GM21381 (cell line): ENCODE measurements around the gene GLI2.

ENCODE experiments used
- ATAC-seq: cut with Tn5 transposase; IDR thresholded peaks from one replicate; pipeline ENCODE4 v1.9.1; 2021; ENCODE audit warnings: mild to moderate bottlenecking, moderate library complexity; ENCODE audit not compliant: unreplicated experiment

GLI2 gene

DNA sequence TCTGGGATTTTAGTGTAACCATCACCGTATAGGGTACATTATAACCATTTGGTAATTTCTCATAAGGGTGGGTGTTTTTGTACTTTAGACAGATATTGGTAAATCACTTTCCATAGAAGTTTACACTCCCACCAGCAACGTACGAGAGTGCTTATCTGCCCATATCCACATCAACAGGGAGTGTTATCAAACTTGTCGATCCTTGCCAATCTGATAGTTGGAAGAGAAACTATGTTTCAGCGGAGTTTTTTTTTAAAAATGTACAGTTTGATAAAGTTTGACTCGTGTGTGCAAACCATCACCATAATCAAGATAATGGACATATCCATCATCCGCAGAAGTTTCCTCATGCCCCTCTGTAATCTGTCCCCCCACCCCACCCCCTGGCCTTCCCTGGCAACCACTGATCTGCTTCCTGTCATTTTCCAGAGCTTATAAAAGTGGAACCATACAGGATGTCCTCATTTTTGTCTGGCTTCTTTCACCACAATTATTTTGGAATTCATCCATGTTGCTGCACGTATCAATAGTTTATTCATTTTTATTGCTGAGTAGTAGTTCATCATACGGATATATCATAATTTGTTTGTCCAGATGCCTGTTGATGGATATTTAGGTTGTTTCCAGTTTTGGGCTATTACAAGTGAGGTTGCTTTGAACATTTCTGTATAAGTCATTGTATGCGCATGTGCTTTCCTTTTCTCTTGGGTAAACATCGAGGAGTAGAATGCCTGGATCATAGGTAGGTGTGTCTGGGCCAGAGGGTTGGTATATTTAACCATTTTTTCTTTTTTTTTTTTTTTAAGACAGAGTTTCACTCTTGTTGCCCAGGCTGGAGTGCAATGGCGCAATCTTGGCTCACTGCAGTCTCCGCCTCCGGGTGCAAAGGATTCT is 18.6 kb downstream of the GLI2 start:
- no peak for ATAC-seq

- ATAC-seq, result no peak
Observed at GRCh38 chr2:120758181-120759144, 22.8 kb downstream of the GLI2 start.

DNA sequence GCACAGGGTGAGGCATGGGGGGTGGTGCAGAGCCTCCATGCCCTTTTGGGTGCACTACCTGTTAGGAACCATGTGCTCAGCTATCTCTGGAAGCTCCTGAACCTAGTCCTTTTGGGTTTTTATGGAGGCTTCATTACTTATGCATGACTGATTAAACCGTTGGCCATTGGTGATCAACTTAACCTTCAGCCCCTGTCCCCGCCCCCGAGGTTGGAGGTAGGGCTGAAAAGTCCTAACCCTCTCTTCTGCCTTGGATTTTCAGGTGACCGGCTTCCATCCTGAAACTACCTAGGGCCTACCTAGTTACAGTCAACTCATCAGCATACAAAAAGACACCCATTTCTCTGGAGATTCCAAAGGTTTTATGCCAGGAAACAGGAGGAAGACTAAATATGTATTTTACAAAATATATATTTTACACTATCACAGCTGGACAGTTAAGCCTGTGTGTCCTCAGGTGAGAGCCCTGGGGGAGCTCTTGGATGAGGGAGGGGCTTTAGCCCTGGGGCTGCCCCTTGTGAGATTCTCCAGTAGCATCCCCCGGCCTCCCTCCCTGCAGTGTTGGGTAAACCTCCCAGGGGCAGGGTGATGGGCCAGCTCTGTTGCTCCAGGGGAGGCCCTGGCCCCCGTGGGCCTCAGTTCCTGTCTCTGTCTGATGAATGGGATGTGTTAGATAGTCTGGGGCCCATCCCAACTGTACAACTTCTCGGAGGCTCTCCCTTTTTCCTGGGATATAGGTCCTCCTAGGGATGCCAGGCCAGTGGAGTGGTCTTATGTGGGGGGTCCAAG is 24.1 kb downstream of the GLI2 start:
- ATAC-seq, result no peak

DNA sequence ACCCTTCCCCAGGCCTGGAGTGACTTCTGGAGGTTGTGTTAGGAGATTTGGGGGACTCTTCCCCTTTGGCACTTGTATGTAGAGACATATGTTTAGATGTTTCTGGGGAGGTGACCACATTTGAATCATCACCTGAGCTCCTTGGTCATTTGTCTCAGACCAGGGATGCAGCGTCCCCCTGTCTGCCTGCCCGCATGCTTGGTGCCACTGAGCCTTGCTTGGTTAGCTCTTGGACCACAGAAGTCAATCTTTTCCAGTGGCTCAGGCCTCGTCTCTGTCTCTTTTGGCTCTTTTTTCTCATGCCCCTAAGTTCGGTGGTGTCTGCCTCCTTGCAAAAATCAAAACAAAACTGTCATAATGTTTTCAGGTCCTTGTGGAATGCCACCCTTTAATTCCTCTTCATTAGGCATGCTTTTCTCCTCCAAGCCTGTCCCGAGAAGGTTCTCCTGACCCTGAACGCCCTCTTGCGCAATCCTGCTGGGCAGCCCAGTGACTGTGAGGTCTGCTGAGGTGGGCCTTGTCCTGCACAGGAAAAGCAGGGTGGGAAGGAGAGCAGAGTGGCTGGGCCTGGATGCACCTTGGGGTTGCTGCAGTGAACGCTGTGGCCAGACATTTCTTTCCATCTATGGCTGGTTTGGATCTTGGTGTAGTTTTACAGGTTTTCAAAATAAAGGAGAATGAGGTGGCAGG is 24.9 kb downstream of the GLI2 start:
- ATAC-seq, result no peak

DNA sequence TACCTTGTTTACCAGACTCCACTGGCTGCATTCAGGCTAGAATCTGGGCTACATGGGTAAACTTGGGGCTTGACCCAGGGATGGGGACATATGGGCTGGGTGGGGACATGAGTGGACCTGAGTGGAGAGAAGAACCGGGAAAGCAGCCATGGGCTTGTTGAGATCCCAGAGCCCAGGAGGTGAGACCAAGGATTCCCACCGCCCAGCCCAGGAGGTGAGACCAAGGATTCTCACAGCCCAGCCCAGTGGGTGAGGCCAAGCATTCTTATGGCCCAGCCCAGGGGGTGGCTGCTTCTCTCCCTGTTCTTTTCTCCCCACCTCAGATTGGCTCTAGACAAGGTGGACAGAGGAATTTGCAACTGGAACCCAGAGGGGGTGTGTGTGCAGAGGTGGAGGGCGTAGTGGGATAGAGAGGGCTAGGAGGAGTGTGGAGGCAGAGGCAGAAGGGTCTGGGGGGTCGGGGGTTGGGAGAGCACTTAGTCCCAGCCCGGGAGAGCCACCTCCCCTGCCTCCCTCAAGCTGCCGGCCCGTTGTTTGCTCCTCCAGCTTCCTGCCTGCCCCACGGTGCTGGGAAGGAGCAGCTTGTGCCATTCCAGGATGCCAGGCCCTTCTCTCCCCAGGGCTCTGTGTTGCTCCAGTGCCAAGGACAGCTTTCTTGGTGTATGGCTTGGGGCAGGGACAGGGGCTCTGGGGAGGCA is 25.6 kb downstream of the GLI2 start:
- ATAC-seq, result no peak

DNA sequence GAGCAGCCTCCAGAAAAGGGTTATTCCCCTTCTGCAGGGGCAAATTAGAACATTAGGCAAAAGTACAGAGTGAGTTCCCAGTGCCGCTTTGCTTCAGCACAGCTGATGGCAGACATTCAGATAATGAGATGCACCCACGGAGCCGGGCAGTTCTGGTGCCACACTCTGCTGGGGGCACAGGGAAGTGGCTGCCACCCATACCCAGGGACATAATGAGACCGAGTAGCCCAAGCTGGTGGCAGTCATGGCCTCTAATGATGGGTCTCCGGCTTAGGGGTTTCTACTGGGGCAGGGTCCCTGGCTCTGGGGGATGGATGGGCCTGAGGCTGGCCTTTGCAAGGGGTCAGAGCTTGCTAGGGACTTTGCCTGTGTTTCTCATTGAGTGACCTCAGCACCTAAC is 26.2 kb downstream of the GLI2 start:
- no peak for ATAC-seq

GRCh38 chr2:120762341-120763061 is 26.8 kb downstream of the GLI2 start:
- no peak for ATAC-seq

DNA sequence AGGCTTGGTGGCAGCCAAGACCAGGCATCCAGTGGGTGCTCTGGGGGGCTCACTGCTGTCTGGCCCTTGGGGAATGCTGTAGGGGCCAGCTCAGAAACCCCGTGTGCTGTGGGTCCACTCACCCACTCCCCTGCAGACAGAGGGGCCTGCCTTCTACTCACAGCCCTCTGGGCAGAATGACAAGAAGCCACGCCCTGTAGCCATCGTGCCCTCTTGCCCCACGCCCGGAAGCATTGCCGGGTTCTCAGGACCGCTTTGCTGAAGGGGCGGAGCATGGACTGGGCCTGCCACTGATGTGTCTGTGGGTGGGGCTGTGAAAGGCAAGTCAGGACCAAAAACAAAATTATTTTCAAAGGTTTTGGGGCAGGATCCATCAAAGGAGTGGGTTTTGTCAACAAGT is 27.8 kb downstream of the GLI2 start:
- ATAC-seq, result no peak

- ATAC-seq, result no peak
Observed at GRCh38 chr2:120763931-120764330, 28.3 kb downstream of the GLI2 start.

DNA sequence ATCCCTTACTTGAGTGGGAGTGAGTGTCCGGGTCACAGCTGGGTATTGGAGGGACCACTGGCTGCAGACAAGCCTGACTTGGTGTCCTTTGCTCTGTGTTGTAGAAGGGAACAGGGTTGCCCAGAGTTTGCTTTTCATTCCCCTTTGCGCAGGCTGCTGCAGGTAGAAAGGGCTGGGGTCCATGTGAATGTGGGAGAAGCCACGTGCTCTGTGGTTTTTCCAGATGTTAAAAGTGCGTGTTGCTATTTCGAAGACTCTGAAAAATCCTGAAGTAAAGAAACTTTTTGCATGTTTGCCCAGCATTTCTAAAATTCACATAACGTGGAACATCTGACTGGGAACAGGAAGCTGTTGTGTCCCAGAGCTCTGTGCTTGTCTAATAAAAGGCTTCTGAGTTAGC is 28.8 kb downstream of the GLI2 start:
- no peak for ATAC-seq

GRCh38 chr2:120764991-120765677 is 29.5 kb downstream of the GLI2 start:
- no peak for ATAC-seq

DNA sequence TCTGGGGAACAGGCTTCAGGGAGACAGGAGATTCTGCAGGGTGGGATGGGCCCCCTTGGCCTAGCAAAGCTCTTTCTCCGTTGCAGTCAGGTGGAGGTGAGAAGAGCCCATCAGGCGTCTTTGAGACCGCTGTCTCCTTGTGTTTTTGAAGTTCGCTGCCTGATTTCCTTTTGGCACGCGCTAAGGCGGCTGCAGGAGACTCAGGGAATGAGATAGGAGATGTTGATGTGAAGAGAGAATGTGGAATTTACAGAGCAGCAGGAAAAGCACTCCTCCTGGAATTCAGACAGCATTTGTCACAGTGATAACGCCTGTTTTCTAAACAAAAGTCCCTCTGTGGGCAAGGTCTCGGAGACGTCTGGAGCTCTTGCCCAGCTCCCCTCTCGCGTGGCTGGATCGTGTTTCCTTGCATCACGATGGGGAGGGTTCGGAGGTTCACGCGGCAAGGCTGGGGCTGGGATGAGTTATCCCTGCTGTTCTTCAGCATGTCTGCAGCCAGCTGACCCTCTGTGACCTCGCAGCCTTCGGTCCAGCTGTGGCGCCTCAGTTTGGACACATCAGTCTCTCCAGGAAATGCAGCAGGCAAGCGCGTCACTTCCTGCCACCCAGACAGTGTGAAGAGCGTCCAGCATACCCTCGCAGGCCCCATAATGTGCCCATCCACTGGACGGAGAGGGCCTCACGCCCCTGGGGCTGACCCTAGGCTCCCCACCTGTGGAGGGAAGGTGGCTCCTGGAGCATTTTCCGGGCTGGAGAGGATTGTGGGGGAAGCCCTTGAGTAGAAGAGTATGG is 30.2 kb downstream of the GLI2 start:
- ATAC-seq, result no peak

- ATAC-seq, result no peak
Observed at GRCh38 chr2:120766470-120767351, 31.0 kb downstream of the GLI2 start.

- no peak for ATAC-seq
Observed at GRCh38 chr2:120767486-120768005, 31.9 kb downstream of the GLI2 start.

DNA sequence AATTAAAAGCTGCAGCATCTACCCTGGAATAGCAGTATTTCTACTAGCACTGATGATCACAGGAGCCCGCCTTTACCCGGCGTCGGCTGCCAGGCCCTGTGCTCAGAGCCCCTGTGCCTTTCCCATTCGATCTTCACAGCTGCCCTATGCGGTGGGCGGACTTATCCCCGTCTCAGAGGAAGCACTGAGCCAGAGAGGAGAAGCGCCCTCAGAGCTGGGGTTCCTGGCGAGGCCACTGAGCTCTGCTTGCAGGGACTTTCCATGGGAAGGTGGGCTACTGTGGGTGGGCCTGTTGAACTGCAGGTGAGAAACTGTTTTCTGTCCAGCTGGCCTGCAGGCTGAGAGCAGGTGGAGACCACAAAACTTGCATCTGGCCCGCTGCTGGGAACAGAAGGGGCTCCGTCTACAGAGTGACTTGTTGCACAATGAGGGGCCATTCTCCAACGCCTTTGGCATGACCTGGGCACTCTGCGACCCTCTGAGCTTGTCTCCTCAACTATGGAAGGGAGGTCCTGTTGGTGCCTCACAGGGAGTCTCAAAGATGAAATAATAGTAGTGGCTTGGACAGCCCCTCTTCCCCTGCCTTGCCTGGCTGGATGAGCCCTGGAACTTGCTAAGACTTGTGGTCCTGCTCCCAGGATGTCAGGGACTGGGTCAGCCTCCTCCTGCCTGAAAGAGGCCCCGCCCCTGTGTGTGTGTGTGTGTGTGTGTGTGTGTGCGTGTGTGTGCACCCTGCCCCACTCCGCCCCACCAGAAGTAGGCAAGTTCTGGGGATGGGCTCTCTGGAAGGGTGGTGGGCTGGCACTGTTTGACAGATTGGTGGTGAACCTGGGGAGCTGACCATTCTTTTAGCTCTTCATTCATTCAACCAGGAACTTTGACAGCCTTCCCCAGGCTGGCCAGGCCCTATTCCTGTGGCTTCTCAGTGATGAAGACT is 32.7 kb downstream of the GLI2 start:
- ATAC-seq, result no peak
